Stimulated activated CD4-positive, alpha-beta T cell treated with anti-CD3 and anti-CD28 coated beads, Interleukin-2, amount 100 ng/mL, for 24 hours (primary cell): ENCODE measurements around the gene OXCT1.
"Not testable (repeated sequence)": the region's sequence is repeated elsewhere in the genome, so short reads cannot be mapped to it uniquely, and the experiment has no call there.

Experiments used
- DNase-seq, 2 donors: peaks; one replicate each; pipeline ENCODE4 v3.0.0-alpha.2; 2020

OXCT1 gene

GRCh38 chr5:41821051-41821450 is 49.2 kb downstream of the OXCT1 start:
- no peak for DNase-seq

- DNase-seq = no peak
Measured at GRCh38 chr5:41820150-41820549, 50.1 kb downstream of the OXCT1 start.

- no peak for DNase-seq
Measured at GRCh38 chr5:41817625-41818301, 52.5 kb downstream of the OXCT1 start.

GRCh38 chr5:41815663-41816229 is 54.5 kb downstream of the OXCT1 start:
- DNase-seq = no peak

GRCh38 chr5:41815261-41815660 is 55.0 kb downstream of the OXCT1 start:
- no peak for DNase-seq

GRCh38 chr5:41814306-41814705 is 55.9 kb downstream of the OXCT1 start:
- DNase-seq = not testable (repeated sequence)

GRCh38 chr5:41812156-41812555 is 58.1 kb downstream of the OXCT1 start:
- DNase-seq = no peak

- no peak for DNase-seq
Measured at GRCh38 chr5:41809128-41809527, 61.1 kb downstream of the OXCT1 start.

GRCh38 chr5:41808294-41808693 is 61.9 kb downstream of the OXCT1 start:
- no peak for DNase-seq

- DNase-seq = no peak
Measured at GRCh38 chr5:41797662-41798061, 72.6 kb downstream of the OXCT1 start.

GRCh38 chr5:41796061-41796460 is 74.2 kb downstream of the OXCT1 start:
- no peak for DNase-seq

GRCh38 chr5:41795125-41795524 is 75.1 kb downstream of the OXCT1 start:
- no peak for DNase-seq

GRCh38 chr5:41794471-41794870 is 75.8 kb downstream of the OXCT1 start:
- no peak for DNase-seq

- DNase-seq = no peak
Measured at GRCh38 chr5:41793141-41793770, 77.0 kb downstream of the OXCT1 start.

GRCh38 chr5:41790038-41790776 is 80.0 kb downstream of the OXCT1 start:
- no peak for DNase-seq

GRCh38 chr5:41789434-41789833 is 80.8 kb downstream of the OXCT1 start:
- DNase-seq = no peak

GRCh38 chr5:41788941-41789368 is 81.3 kb downstream of the OXCT1 start:
- DNase-seq = no peak

- no peak for DNase-seq
Measured at GRCh38 chr5:41787265-41787664, 83.0 kb downstream of the OXCT1 start.

- no peak for DNase-seq
Measured at GRCh38 chr5:41785061-41785460, 85.2 kb downstream of the OXCT1 start.

- no peak for DNase-seq
Measured at GRCh38 chr5:41778410-41778809, 91.8 kb downstream of the OXCT1 start.

GRCh38 chr5:41776435-41776834 is 93.8 kb downstream of the OXCT1 start:
- DNase-seq = no peak

GRCh38 chr5:41773799-41774198 is 96.4 kb downstream of the OXCT1 start:
- no peak for DNase-seq

- no peak for DNase-seq
Measured at GRCh38 chr5:41772785-41773442, 97.3 kb downstream of the OXCT1 start.
